Measurements from ENCODE around the gene FAM216A.

GRCh38 chr12:110531741-110532333 is 63.2 kb downstream of the FAM216A start:
- TF ChIP-seq, protein P1, sequence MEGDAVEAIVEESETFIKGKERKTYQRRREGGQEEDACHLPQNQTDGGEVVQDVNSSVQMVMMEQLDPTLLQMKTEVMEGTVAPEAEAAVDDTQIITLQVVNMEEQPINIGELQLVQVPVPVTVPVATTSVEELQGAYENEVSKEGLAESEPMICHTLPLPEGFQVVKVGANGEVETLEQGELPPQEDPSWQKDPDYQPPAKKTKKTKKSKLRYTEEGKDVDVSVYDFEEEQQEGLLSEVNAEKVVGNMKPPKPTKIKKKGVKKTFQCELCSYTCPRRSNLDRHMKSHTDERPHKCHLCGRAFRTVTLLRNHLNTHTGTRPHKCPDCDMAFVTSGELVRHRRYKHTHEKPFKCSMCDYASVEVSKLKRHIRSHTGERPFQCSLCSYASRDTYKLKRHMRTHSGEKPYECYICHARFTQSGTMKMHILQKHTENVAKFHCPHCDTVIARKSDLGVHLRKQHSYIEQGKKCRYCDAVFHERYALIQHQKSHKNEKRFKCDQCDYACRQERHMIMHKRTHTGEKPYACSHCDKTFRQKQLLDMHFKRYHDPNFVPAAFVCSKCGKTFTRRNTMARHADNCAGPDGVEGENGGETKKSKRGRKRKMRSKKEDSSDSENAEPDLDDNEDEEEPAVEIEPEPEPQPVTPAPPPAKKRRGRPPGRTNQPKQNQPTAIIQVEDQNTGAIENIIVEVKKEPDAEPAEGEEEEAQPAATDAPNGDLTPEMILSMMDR (IDR thresholded peaks at IDR 0.05) = no peak
- no peak for TF ChIP-seq ZFX (IDR thresholded peaks at IDR 0.05; ENCODE audit: borderline replicate concordance)

All from 22Rv1 (cell line).